Esophagus squamous epithelium (tissue), 5 donors: Measurements from ENCODE around the gene ZNF385B. TPM values are rescaled to one million over a fixed set of nuclear protein-coding genes. Genes with fewer than 3 reads are reported as not detected.

Experiments
- DNase-seq: peaks from one replicate; lab custom pipeline; 2025; lab: John Stamatoyannopoulos, UW
- H3K27ac ChIP-seq, 4 donors: fragments of 200-600 bp; sonication (generic); one replicate each; pipeline ENCODE4 v1.5.1; 2016 to 2019; ENCODE audit warnings: mild to moderate bottlenecking in 1 of 4
- H3K27me3 ChIP-seq, 4 donors: fragments of 200-600 bp; sonication (generic); 1 replicate in 3 of 4; 2 replicates in 1 of 4; pipeline versions ENCODE4 v1.5.1 to v1.6.0; 2017 to 2021; ENCODE audit warnings: antibody characterized with exemption in 1 of 4
- H3K36me3 ChIP-seq, 3 donors: fragments of 200-600 bp; sonication (generic); one replicate each; pipeline ENCODE4 v1.5.1; 2016 to 2019
- H3K4me1 ChIP-seq, 3 donors: fragments of 200-600 bp; sonication (generic); one replicate each; pipeline ENCODE4 v1.5.1; 2017 to 2019
- H3K4me3 ChIP-seq, 4 donors: fragments of 200-600 bp; sonication (generic); 1 replicate in 3 of 4; 2 replicates in 1 of 4; pipeline ENCODE4 v1.5.1; 2016 to 2019; ENCODE audit warnings: mild to moderate bottlenecking in 2 of 4, moderate library complexity in 1 of 4
- H3K9me3 ChIP-seq, 3 donors: fragments of 200-600 bp; sonication (generic); one replicate each; pipeline ENCODE4 v1.5.1; 2016 to 2019
- POLR2A ChIP-seq, 4 donors: fragments of 450-650 bp; IDR thresholded peaks; one replicate each; pipeline ENCODE4 v1.6.1; 2017; ENCODE audit warnings: antibody characterized with exemption in 4 of 4, mild to moderate bottlenecking in 4 of 4, moderate library complexity in 3 of 4
- WGBS, 2 donors: methylation state at CpG; one replicate each; pipeline ENCODE4 v1.1.5; 2018; 5-methylcytosine and 5-hydroxymethylcytosine counted together
- intact Hi-C: fragments of 100-400 bp; cut with DNase I; formaldehyde crosslinking; loops from one replicate; pipeline ENCODE4 v1.15.0; 2022
- total RNA-seq, 4 donors: library from RNA; depleted of rRNA; stranded (reverse); fragments of >200 nt; gene quantifications; one replicate each; pipeline ENCODE4 v1.1.0, GENCODE V29; 2016
- TF ChIP-seq, protein P1 (sequence below), 6 experiments: fragments of 450-650 bp in 4 of 6; fragments of 200-600 bp in 2 of 6; sonication (generic) in 2 of 6; IDR thresholded peaks; one replicate each; pipeline ENCODE4 v1.5.1; 2016 to 2019; ENCODE audit warnings: antibody characterized with exemption in 6 of 6, mild to moderate bottlenecking in 4 of 6, moderate library complexity in 4 of 6
- donor health status: DM: yes; HTN: yes; CAD: no.

Gene ZNF385B
- total RNA-seq, 4 donors from 2014 or later, result 0.44 to 3.1 (median 0.44) TPM; not detected in 1

DNA sequence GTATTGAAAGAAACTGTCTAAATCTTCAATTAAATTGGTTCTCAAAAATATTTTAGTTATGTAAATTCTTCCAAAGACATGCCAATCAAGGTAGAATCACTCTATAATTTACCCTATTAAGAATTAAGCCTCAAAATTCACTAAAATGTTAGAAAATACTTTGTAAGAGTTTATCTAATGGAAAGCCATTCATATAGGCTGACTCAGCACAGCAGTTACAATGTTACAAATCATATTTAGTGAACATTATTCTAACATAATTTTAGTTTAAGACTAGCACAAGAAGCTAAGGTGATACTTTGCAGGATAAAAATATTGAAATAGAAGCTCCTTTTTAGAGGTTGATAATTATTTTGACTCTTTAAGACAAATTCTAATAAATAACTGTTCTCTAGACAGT is 137.0 kb downstream of the ZNF385B start:
- H3K4me3 ChIP-seq, result no peak overlapping the region
- TF ChIP-seq, protein P1, sequence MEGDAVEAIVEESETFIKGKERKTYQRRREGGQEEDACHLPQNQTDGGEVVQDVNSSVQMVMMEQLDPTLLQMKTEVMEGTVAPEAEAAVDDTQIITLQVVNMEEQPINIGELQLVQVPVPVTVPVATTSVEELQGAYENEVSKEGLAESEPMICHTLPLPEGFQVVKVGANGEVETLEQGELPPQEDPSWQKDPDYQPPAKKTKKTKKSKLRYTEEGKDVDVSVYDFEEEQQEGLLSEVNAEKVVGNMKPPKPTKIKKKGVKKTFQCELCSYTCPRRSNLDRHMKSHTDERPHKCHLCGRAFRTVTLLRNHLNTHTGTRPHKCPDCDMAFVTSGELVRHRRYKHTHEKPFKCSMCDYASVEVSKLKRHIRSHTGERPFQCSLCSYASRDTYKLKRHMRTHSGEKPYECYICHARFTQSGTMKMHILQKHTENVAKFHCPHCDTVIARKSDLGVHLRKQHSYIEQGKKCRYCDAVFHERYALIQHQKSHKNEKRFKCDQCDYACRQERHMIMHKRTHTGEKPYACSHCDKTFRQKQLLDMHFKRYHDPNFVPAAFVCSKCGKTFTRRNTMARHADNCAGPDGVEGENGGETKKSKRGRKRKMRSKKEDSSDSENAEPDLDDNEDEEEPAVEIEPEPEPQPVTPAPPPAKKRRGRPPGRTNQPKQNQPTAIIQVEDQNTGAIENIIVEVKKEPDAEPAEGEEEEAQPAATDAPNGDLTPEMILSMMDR (IDR thresholded peaks at IDR 0.05), result no peak
- TF ChIP-seq POLR2A (IDR thresholded peaks at IDR 0.05), result no peak
- no peak for DNase-seq
- no peaks in the 10 kb centered on the region for H3K36me3 ChIP-seq
- no peak overlapping the region for H3K27ac ChIP-seq
- H3K4me1 ChIP-seq, result no peaks in the 10 kb centered on the region
- H3K27me3 ChIP-seq, result no peaks in the 10 kb centered on the region
- no peaks in the 10 kb centered on the region for H3K9me3 ChIP-seq
- intact Hi-C loops, result no loop called here

DNA sequence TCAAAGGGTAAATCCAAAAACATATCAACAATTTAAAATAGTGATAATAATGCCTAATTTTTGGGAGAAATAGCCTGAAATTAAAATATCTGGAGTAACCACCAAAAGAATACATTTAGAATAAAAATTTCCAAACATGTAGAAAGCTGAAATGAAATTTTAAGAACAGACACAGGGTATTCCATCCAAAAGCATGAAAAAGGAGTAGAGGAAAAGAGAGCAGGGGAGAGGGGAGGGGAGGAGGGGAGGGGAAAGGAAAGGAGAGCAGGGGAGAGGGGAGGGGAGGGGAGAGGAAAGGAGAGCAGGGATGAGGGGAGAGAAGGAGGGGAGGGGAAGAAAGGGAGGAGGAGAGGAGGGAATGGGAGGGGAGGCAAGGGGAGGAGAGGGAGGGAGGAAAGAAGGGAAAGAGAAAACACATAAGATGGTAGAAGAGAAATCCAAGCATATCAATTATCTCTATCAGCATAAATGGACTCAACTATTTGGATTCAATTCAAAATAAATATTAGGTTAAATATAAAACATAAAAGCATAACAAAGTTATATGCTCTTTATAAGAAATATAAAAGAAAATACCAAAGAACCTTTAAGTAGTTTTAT is 141.1 kb downstream of the ZNF385B start:
- no peak for DNase-seq
- no peak overlapping the region for H3K4me3 ChIP-seq
- no peak for TF ChIP-seq POLR2A (IDR thresholded peaks at IDR 0.05)
- TF ChIP-seq, protein P1 (IDR thresholded peaks at IDR 0.05), result no peak
- H3K27me3 ChIP-seq, result no peaks in the 10 kb centered on the region
- no peaks in the 10 kb centered on the region for H3K9me3 ChIP-seq
- intact Hi-C loops, result no loop called here
- H3K36me3 ChIP-seq, result no peaks in the 10 kb centered on the region
- no peaks in the 10 kb centered on the region for H3K4me1 ChIP-seq
- no peak overlapping the region for H3K27ac ChIP-seq

DNA sequence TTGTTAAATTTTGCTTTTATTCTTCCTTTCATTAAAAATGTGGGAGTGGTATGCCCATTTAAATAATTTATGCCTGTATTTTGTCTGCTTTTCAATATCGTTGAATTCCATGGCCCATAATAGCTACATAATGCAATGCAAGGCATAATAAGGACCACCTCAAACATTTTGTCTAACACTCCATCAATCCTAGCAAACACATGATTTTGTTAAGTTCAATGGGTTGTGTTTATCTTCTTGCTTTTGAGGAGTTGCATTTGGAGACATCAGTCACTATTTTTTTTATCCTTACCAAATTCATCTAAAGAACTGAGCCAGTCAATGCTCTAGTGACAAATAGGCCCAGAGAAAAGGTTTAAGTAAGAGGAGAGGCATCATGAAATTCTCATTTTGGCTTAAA is 145.5 kb downstream of the ZNF385B start:
- no peak for DNase-seq
- H3K4me3 ChIP-seq, result no peak overlapping the region
- no peaks in the 10 kb centered on the region for H3K36me3 ChIP-seq
- 48 to 59% methylated on average over 1 of the region's 1 CpG for WGBS, 2 donors
- TF ChIP-seq POLR2A (IDR thresholded peaks at IDR 0.05), result no peak
- TF ChIP-seq, protein P1 (IDR thresholded peaks at IDR 0.05), result no peak
- no peaks in the 10 kb centered on the region for H3K27me3 ChIP-seq
- intact Hi-C loops, result no loop called here
- H3K9me3 ChIP-seq, result no peaks in the 10 kb centered on the region
- no peaks in the 10 kb centered on the region for H3K4me1 ChIP-seq
- H3K27ac ChIP-seq, result no peak overlapping the region

DNA sequence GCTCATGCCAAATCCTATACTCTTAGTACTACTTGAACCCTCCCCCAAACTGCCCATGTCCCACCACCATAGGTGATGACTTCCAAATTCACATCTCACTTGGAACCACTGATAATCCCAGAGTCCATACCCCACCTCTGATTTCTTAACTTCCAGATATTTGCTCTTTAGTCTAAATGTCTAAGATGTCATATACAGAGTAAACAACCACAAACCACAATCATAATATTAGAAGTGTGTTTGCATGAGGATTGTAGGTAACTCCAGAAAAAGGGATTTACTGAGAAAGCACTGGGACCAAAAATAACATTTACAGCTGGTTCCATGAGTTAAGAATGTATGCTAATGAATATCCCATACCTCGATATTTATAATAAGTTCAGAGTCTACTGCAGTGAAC is 146.2 kb downstream of the ZNF385B start:
- WGBS, 2 donors, result 62 to 68% methylated on average over 1 of the region's 1 CpG
- no peak for DNase-seq

DNA sequence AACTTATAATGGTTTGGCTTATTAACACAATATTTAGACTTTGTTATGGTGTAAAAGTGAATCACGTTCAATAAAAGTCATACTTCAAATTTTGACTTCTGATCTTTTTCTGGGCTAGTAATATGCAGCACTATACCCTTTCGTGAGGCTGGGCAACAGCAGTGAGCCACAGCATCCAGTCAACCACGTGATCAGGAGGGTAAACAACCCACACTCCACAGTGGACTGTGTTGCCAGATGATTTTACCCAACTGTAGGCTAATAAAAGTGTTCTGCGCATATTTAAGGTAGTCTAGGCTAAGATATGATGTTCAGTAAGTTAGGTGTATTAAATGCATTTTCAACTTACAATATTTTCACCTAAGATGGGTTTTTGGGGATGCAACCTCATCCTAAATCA is 148.6 kb downstream of the ZNF385B start:
- intact Hi-C loops, result no loop called here
- Histone ChIP-seq H3K4me1 (no peaks in the 10 kb centered on the region), H3K27me3 (no peaks in the 10 kb centered on the region), H3K36me3 (no peaks in the 10 kb centered on the region), H3K4me3 (no peak overlapping the region), H3K27ac (no peak overlapping the region), H3K9me3 (no peaks in the 10 kb centered on the region)
- TF ChIP-seq, protein P1 (IDR thresholded peaks at IDR 0.05), result no peak
- no peak for TF ChIP-seq POLR2A (IDR thresholded peaks at IDR 0.05)
- 48 to 65% methylated on average over 4 of the region's 4 CpGs for WGBS, 2 donors
- DNase-seq, result no peak

More for the DNA sequence above, 146.2 kb downstream of the ZNF385B start:
- Histone ChIP-seq H3K27me3 (no peaks in the 10 kb centered on the region), H3K4me1 (no peaks in the 10 kb centered on the region), H3K4me3 (no peak overlapping the region), H3K9me3 (no peaks in the 10 kb centered on the region), H3K36me3 (no peaks in the 10 kb centered on the region), H3K27ac (no peak overlapping the region)
- intact Hi-C loops, result no loop called here
- TF ChIP-seq POLR2A (IDR thresholded peaks at IDR 0.05), result no peak
- TF ChIP-seq, protein P1 (IDR thresholded peaks at IDR 0.05), result no peak
